Mesothelial cell of epicardium (in vitro differentiated cells): Measurements from ENCODE around the gene AEBP2. TPM values are rescaled to one million over a fixed set of nuclear protein-coding genes. Genes with fewer than 3 reads are reported as not detected.

Source experiments
- DNase-seq, 2 experiments: peaks; one replicate each; pipeline ENCODE4 v3.0.0; 2021; ENCODE audit warnings: low spot score in 2 of 2; ENCODE audit not compliant: unreplicated experiment in 2 of 2
- H3K27ac Mint-ChIP-seq: 2 replicates; pipeline ENCODE4 v1.8.0; 2021; ENCODE audit warnings: mixed read lengths
- H3K27me3 Mint-ChIP-seq: 2 replicates; pipeline ENCODE4 v1.8.0; 2021; ENCODE audit warnings: low read depth, mixed read lengths
- H3K36me3 Mint-ChIP-seq: 2 replicates; pipeline ENCODE4 v1.8.0; 2021; ENCODE audit warnings: mixed read lengths
- H3K4me1 Mint-ChIP-seq: 2 replicates; pipeline ENCODE4 v1.8.0; 2021; ENCODE audit warnings: mixed read lengths
- H3K4me3 Mint-ChIP-seq: 2 replicates; pipeline ENCODE4 v1.8.0; 2021; ENCODE audit warnings: mild to moderate bottlenecking, moderate library complexity, mixed read lengths
- H3K9me3 Mint-ChIP-seq: 2 replicates; pipeline ENCODE4 v1.8.0; 2021; ENCODE audit warnings: mixed read lengths
- CTCF ChIP-seq: fragments of 200-600 bp; sonication (generic); IDR thresholded peaks from one replicate; pipeline ENCODE4 v1.5.0; 2021; ENCODE audit warnings: antibody characterized with exemption; ENCODE audit not compliant: unreplicated experiment
- total RNA-seq: library from RNA; stranded (reverse); gene quantifications from 3 replicates; pipeline ENCODE4 v1.2.1, GENCODE V29; 2021

Gene AEBP2
- total RNA-seq, 1 donor from 2014 or later = 59.7 TPM

- no peaks in the 10 kb centered on the region for H3K27me3 Mint-ChIP-seq
- H3K4me3 Mint-ChIP-seq = no peak overlapping the region
- peaks cover 4% of the 10 kb centered on the region for H3K36me3 Mint-ChIP-seq
- TF ChIP-seq CTCF = no peak
- H3K27ac Mint-ChIP-seq = no peak overlapping the region
- no peak for DNase-seq
- peaks cover 7% of the 10 kb centered on the region for H3K4me1 Mint-ChIP-seq
- no peaks in the 10 kb centered on the region for H3K9me3 Mint-ChIP-seq
Measured at GRCh38 chr12:19520646-19521415, 81.5 kb downstream of the AEBP2 start.

- no peak for TF ChIP-seq CTCF
- H3K4me3 Mint-ChIP-seq = no peak overlapping the region
- no peaks in the 10 kb centered on the region for H3K27me3 Mint-ChIP-seq
- no peaks in the 10 kb centered on the region for H3K9me3 Mint-ChIP-seq
- peak overlapping the region; percentile 56 for H3K27ac Mint-ChIP-seq
- DNase-seq = no peak
- H3K4me1 Mint-ChIP-seq = peaks cover 15% of the 10 kb centered on the region
- H3K36me3 Mint-ChIP-seq = no peaks in the 10 kb centered on the region
Measured at GRCh38 chr12:19525274-19525673, 86.0 kb downstream of the AEBP2 start.

GRCh38 chr12:19527866-19528265 is 88.6 kb downstream of the AEBP2 start:
- no peak for DNase-seq
- Mint-ChIP-seq H3K4me3 (no peak overlapping the region), H3K4me1 (peaks cover 28% of the 10 kb centered on the region), H3K9me3 (no peaks in the 10 kb centered on the region), H3K27ac (no peak overlapping the region), H3K27me3 (no peaks in the 10 kb centered on the region), H3K36me3 (no peaks in the 10 kb centered on the region)
- no peak for TF ChIP-seq CTCF

- no peaks in the 10 kb centered on the region for H3K27me3 Mint-ChIP-seq
- no peaks in the 10 kb centered on the region for H3K9me3 Mint-ChIP-seq
- peaks cover under 1% of the 10 kb centered on the region for H3K36me3 Mint-ChIP-seq
- DNase-seq = no peak
- no peak overlapping the region for H3K4me3 Mint-ChIP-seq
- no peak overlapping the region for H3K27ac Mint-ChIP-seq
- peaks cover 31% of the 10 kb centered on the region for H3K4me1 Mint-ChIP-seq
- no peak for TF ChIP-seq CTCF
Measured at GRCh38 chr12:19528750-19529149, 89.5 kb downstream of the AEBP2 start.

GRCh38 chr12:19529951-19530636 is 90.8 kb downstream of the AEBP2 start:
- no peak for TF ChIP-seq CTCF
- DNase-seq = no peak
- Mint-ChIP-seq H3K27ac (peak overlapping the region; percentile 66), H3K9me3 (peaks cover 6% of the 10 kb centered on the region), H3K27me3 (no peaks in the 10 kb centered on the region), H3K4me3 (no peak overlapping the region), H3K4me1 (peaks cover 31% of the 10 kb centered on the region), H3K36me3 (peaks cover 4% of the 10 kb centered on the region)
